Measurements from ENCODE around the gene FBXO41. TPM values are rescaled to one million over a fixed set of nuclear protein-coding genes. Genes with fewer than 3 reads are reported as not detected.

Gene FBXO41
- total and polyA plus RNA-seq, 10 of the 15 experiments (the other 5 are each of a cell fraction or from before 2014, with no cell fraction given), result 1.9 to 38.9 (median 11.3) TPM

DNA sequence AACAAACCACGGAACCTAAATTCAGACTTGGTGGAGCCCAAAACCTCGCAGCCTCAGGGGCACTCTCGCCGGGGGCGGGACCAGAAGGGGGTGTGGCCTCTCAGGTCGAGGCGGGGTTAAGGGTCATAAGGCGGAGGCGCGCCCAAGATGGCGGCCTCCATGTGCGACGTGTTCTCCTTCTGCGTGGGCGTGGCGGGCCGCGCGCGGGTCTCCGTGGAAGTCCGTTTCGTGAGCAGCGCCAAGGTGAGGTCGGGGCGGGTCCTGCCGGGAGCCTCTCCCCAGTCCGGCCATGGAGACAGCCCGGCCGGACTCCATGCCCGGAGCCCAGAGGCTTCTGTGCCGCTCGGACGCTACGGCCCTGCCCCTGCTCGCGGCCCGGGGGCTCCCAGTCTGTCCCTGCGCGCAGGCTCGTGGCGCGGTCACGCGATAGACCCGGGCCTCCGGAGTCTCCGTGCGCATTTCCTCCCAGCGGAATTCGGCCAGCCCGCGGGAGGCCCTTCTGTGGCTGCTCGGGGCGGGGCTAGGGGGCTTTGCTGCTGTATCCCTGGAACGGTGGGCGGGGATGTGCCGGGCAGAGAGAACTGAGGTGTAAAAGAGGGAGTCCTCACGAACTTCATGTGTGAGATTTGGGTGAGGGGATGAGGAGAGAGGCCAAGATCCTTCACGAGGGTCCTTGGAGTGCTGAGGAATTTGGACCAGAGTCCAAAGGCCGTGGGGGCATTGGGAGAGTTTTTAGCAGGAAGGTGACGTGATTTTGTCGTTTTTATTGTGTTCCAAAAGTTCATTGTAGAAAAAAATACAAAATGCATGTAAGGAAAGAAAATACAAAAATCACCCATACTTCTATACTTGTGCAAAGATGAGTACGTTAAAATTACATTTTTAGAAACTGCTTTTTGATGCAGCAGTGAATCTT is 69.9 kb downstream of the FBXO41 start, which contains the start of gene SMYD5 (continued):
- no peak for TF ChIP-seq ATF7 (IDR thresholded peaks at IDR 0.05; ENCODE audit: low read depth)
- no peak for TF ChIP-seq RFX5 (IDR thresholded peaks at IDR 0.05; ENCODE audit: low read depth, low read length)
- no peak for TF ChIP-seq BMI1 (IDR thresholded peaks at IDR 0.05; ENCODE audit: borderline replicate concordance)
- no peak for TF ChIP-seq IRF5 (IDR thresholded peaks at IDR 0.05; ENCODE audit: borderline replicate concordance)
- TF ChIP-seq E2F4 (IDR thresholded peaks at IDR 0.05; ENCODE audit: low read depth, low read length), result no peak
- TF ChIP-seq TCF12 (IDR thresholded peaks at IDR 0.05; ENCODE audit: low read depth, low read length), result no peak
- TF ChIP-seq MEF2A (IDR thresholded peaks at IDR 0.05; ENCODE audit: insufficient read depth, low read depth, low read length), result no peak
- TF ChIP-seq CHD4 (IDR thresholded peaks at IDR 0.05), result no peak
- peak; percentile 99 for TF ChIP-seq NR2C1 (IDR thresholded peaks at IDR 0.05)
- TF ChIP-seq SKIL (IDR thresholded peaks at IDR 0.05; ENCODE audit: low read depth, poor library complexity, severe bottlenecking), result no peak
- TF ChIP-seq YY1 (IDR thresholded peaks at IDR 0.05; ENCODE audit: low read depth, low read length), result peak; percentile 99
- no peak for TF ChIP-seq PAX8 (IDR thresholded peaks at IDR 0.05)
- TF ChIP-seq EP300 (IDR thresholded peaks at IDR 0.05; ENCODE audit: borderline replicate concordance in 1 of 2, control insufficient read depth in 1 of 2, low read depth in 2 of 2, low read length in 2 of 2), result no peak
- TF ChIP-seq YBX1 (IDR thresholded peaks at IDR 0.05), result no peak
- no peak for TF ChIP-seq CBX3 (IDR thresholded peaks at IDR 0.05; ENCODE audit: borderline replicate concordance, low read depth)
- no peak for TF ChIP-seq BCL11A (IDR thresholded peaks at IDR 0.05; ENCODE audit: low read depth, low read length)
- TF ChIP-seq ESRRA (IDR thresholded peaks at IDR 0.05; ENCODE audit: low read length), result no peak
- no peak for TF ChIP-seq MEF2B (IDR thresholded peaks at IDR 0.05; ENCODE audit: partially characterized antibody, poor library complexity, severe bottlenecking)
- TF ChIP-seq SREBF1 (IDR thresholded peaks at IDR 0.05; ENCODE audit: low read length), result peak; percentile 66; the same call in 1 of the 2 replicates
- TF ChIP-seq RAD21 (IDR thresholded peaks at IDR 0.05; ENCODE audit: insufficient read depth, low read depth, low read length), result no peak
- TF ChIP-seq PRDM15 (CRISPR knock-in tag; IDR thresholded peaks at IDR 0.05), result no peak

All from GM12878 (cell line).